ENCODE results near the gene TSC2.

DNA sequence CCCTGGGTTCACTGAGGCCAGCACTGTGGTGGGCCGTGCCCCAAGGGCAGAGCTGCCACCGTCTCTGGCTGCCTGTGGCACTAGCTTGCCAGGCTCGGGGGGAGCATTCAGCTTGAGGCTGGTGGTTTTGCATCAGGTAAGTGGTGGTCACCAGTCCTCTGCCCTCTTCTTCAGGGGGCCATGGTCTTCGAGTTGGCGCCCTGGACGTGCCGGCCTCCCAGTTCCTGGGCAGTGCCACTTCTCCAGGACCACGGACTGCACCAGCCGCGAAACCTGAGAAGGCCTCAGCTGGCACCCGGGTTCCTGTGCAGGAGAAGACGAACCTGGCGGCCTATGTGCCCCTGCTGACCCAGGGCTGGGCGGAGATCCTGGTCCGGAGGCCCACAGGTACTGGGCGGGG is 32.2 kb downstream of the TSC2 start:
- TF ChIP-seq, protein P1, sequence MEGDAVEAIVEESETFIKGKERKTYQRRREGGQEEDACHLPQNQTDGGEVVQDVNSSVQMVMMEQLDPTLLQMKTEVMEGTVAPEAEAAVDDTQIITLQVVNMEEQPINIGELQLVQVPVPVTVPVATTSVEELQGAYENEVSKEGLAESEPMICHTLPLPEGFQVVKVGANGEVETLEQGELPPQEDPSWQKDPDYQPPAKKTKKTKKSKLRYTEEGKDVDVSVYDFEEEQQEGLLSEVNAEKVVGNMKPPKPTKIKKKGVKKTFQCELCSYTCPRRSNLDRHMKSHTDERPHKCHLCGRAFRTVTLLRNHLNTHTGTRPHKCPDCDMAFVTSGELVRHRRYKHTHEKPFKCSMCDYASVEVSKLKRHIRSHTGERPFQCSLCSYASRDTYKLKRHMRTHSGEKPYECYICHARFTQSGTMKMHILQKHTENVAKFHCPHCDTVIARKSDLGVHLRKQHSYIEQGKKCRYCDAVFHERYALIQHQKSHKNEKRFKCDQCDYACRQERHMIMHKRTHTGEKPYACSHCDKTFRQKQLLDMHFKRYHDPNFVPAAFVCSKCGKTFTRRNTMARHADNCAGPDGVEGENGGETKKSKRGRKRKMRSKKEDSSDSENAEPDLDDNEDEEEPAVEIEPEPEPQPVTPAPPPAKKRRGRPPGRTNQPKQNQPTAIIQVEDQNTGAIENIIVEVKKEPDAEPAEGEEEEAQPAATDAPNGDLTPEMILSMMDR (optimal IDR thresholded peaks at IDR 0.05 in 1 of 3, IDR thresholded peaks at IDR 0.05 in 1 of 3, conservative IDR thresholded peaks at IDR 0.05 in 1 of 3; ENCODE audit: extremely low read depth in 1 of 3, insufficient read depth in 2 of 3, low read length in 3 of 3) = no peak
- no peak for TF ChIP-seq EZH2 (IDR thresholded peaks at IDR 0.05; ENCODE audit: low read length)

Measured in keratinocyte (primary cell).